Stimulated activated CD4-positive, alpha-beta T cell treated with anti-CD3 and anti-CD28 coated beads, Interleukin-12 subunit alpha, Interleukin-12 subunit beta, amount 100 ng/mL, for 48 hours (primary cell): Measurements from ENCODE around the gene AGAP3.

Experiments
- DNase-seq, 3 donors: peaks; one replicate each; pipeline ENCODE4 v3.0.0-alpha.2; 2020; ENCODE audit warnings: low read depth in 2 of 3, low spot score in 1 of 3

Gene AGAP3

GRCh38 chr7:151179287-151179860 lies 93.1 kb downstream of the AGAP3 start:
- no peak for DNase-seq

GRCh38 chr7:151179946-151180345 lies 93.7 kb downstream of the AGAP3 start:
- DNase-seq = no peak

GRCh38 chr7:151181011-151181431 lies 94.7 kb downstream of the AGAP3 start:
- DNase-seq = no peak

GRCh38 chr7:151185762-151186639 lies 99.7 kb downstream of the AGAP3 start:
- DNase-seq = no peak

GRCh38 chr7:151186640-151187408 lies 100.5 kb downstream of the AGAP3 start, which contains the start of gene ASB10:
Gene ASB10, minus strand, starts transcription at chr7:151187250. Its CDS starts 120 bp downstream, at chr7:151187130.
- no peak for DNase-seq

- no peak for DNase-seq
Measured at GRCh38 chr7:151187409-151188251, 101.4 kb downstream of the AGAP3 start.

GRCh38 chr7:151188252-151188542 lies 101.9 kb downstream of the AGAP3 start:
- no peak for DNase-seq

- DNase-seq = no peak
Measured at GRCh38 chr7:151189038-151189437, 102.8 kb downstream of the AGAP3 start.

- DNase-seq = no peak
Measured at GRCh38 chr7:151191544-151191943, 105.3 kb downstream of the AGAP3 start.

- DNase-seq = no peak
Measured at GRCh38 chr7:151192002-151192539, 105.8 kb downstream of the AGAP3 start.

- no peak for DNase-seq
Measured at GRCh38 chr7:151193203-151193978, 107.1 kb downstream of the AGAP3 start.
